H9 (cell line): ENCODE data around the gene HEXD. TPM values are rescaled to one million over a fixed set of nuclear protein-coding genes. Genes with fewer than 3 reads are reported as not detected.

ENCODE experiments used
- DNase-seq: peaks from one replicate; pipeline ENCODE4 v3.0.0-alpha.2; 2017
- H2AFZ ChIP-seq: one replicate; pipeline ENCODE4 v1.6.1; 2013; ENCODE audit warnings: mild to moderate bottlenecking, low read length, control low read depth, moderate library complexity
- H2AK5ac ChIP-seq: 2 replicates; pipeline ENCODE4 v1.6.1; 2013; ENCODE audit warnings: low read length, control low read depth, mixed read lengths; ENCODE audit not compliant: insufficient read length
- H2BK120ac ChIP-seq: one replicate; pipeline ENCODE4 v1.6.1; 2013; ENCODE audit warnings: low read depth, mild to moderate bottlenecking, low read length, control low read depth, inconsistent platforms; ENCODE audit not compliant: poor library complexity, severe bottlenecking
- H2BK12ac ChIP-seq: 2 replicates; pipeline ENCODE4 v1.6.1; 2013; ENCODE audit warnings: low read length, control low read depth, mixed read lengths, low read depth; ENCODE audit not compliant: insufficient read length
- H2BK15ac ChIP-seq: 2 replicates; pipeline ENCODE4 v1.6.1; 2013; ENCODE audit warnings: low read depth, low read length, control low read depth
- H2BK20ac ChIP-seq: one replicate; pipeline ENCODE4 v1.6.1; 2013; ENCODE audit warnings: low read depth, mild to moderate bottlenecking, low read length, control low read depth, inconsistent platforms; ENCODE audit not compliant: poor library complexity, severe bottlenecking
- H2BK5ac ChIP-seq: 2 replicates; pipeline ENCODE4 v1.6.1; 2013; ENCODE audit warnings: low read length, control low read depth, mixed read lengths; ENCODE audit not compliant: insufficient read length
- H3K14ac ChIP-seq: 2 replicates; pipeline ENCODE4 v1.6.1; 2013; ENCODE audit warnings: low read length, control low read depth; ENCODE audit not compliant: insufficient read depth
- H3K18ac ChIP-seq: 2 replicates; pipeline ENCODE4 v1.6.1; 2013; ENCODE audit warnings: low read depth, mild to moderate bottlenecking, mixed read lengths, low read length, control low read depth; ENCODE audit not compliant: insufficient read length
- H3K23ac ChIP-seq: 2 replicates; pipeline ENCODE4 v1.6.1; 2013; ENCODE audit warnings: low read length, control low read depth, mixed read lengths, low read depth; ENCODE audit not compliant: insufficient read length
- H3K23me2 ChIP-seq: 2 replicates; pipeline ENCODE4 v1.6.1; 2013; ENCODE audit warnings: low read depth, mild to moderate bottlenecking, mixed read lengths, low read length, control low read depth; ENCODE audit not compliant: insufficient read length, poor library complexity, severe bottlenecking
- H3K27ac ChIP-seq: 2 replicates; pipeline ENCODE4 v1.5.1; 2013; ENCODE audit warnings: low read length, control low read depth, mixed read lengths, low read depth; ENCODE audit not compliant: insufficient read length
- H3K27me3 ChIP-seq: 2 replicates; pipeline ENCODE4 v1.6.1; 2013; ENCODE audit warnings: low read length, control low read depth, inconsistent platforms; ENCODE audit not compliant: insufficient read depth
- H3K4ac ChIP-seq: 2 replicates; pipeline ENCODE4 v1.6.1; 2013; ENCODE audit warnings: low read depth, mild to moderate bottlenecking, control low read depth, inconsistent platforms, low read length, moderate library complexity
- H3K4me1 ChIP-seq: 2 replicates; pipeline ENCODE4 v1.6.1; 2013; ENCODE audit warnings: low read length, control low read depth, inconsistent platforms; ENCODE audit not compliant: insufficient read depth
- H3K4me2 ChIP-seq: 2 replicates; pipeline ENCODE4 v1.6.1; 2013; ENCODE audit warnings: low read length, control low read depth, mixed read lengths; ENCODE audit not compliant: insufficient read length, insufficient read depth
- H3K56ac ChIP-seq: 2 replicates; pipeline ENCODE4 v1.6.1; 2013; ENCODE audit warnings: low read depth, mild to moderate bottlenecking, mixed read lengths, low read length, control low read depth; ENCODE audit not compliant: insufficient read length
- H3K79me1 ChIP-seq: 2 replicates; pipeline ENCODE4 v1.6.1; 2013; ENCODE audit warnings: low read depth, mild to moderate bottlenecking, moderate library complexity, low read length, control low read depth, inconsistent platforms; ENCODE audit not compliant: insufficient read depth, poor library complexity, severe bottlenecking
- H3K79me2 ChIP-seq: 2 replicates; pipeline ENCODE4 v1.6.1; 2013; ENCODE audit warnings: low read length, control low read depth, inconsistent platforms; ENCODE audit not compliant: insufficient read depth
- H3K9ac ChIP-seq: 2 replicates; pipeline ENCODE4 v1.6.1; 2013; ENCODE audit warnings: low read length, control low read depth, mixed read lengths; ENCODE audit not compliant: insufficient read length; ENCODE audit errors: extremely low read depth
- H3K9me3 ChIP-seq: one replicate; pipeline ENCODE4 v1.6.1; 2013; ENCODE audit warnings: low read depth, low read length, inconsistent platforms; ENCODE audit not compliant: control insufficient read depth
- H3T11ph ChIP-seq: one replicate; pipeline ENCODE4 v1.6.1; 2013; ENCODE audit warnings: mild to moderate bottlenecking, low read length, control low read depth, inconsistent platforms
- H4K20me1 ChIP-seq: one replicate; pipeline ENCODE4 v1.6.1; 2013; ENCODE audit not compliant: control insufficient read depth, insufficient read length, insufficient read depth
- H4K5ac ChIP-seq: 2 replicates; pipeline ENCODE4 v1.6.1; 2013; ENCODE audit warnings: low read depth, mild to moderate bottlenecking, mixed read lengths, low read length, control low read depth; ENCODE audit not compliant: insufficient read length
- H4K8ac ChIP-seq: replicated peaks from 2 replicates; pipeline ENCODE4 v1.6.1; 2013; ENCODE audit warnings: low read length, control low read depth, mixed read lengths, low read depth; ENCODE audit not compliant: insufficient read length
- H4K91ac ChIP-seq: 2 replicates; pipeline ENCODE4 v1.6.1; 2013; ENCODE audit warnings: low read depth, mild to moderate bottlenecking, moderate library complexity, mixed read lengths, low read length, control low read depth; ENCODE audit not compliant: insufficient read length
- H3K27ac Mint-ChIP-seq, 3 experiments: 2 replicates in 2 of 3; 3 replicates in 1 of 3; pipeline ENCODE4 v1.8.0; 2020 to 2021; ENCODE audit warnings: mixed read lengths in 3 of 3, mild to moderate bottlenecking in 1 of 3, moderate library complexity in 1 of 3
- H3K27me3 Mint-ChIP-seq: 2 replicates; pipeline ENCODE4 v1.8.0; 2021; ENCODE audit warnings: low read depth, mild to moderate bottlenecking, moderate library complexity, mixed read lengths
- H3K36me3 Mint-ChIP-seq, 3 experiments: 2 replicates in 2 of 3; 3 replicates in 1 of 3; pipeline ENCODE4 v1.8.0; 2020 to 2021; ENCODE audit warnings: low read depth in 3 of 3, mixed read lengths in 3 of 3; ENCODE audit not compliant: insufficient read depth in 1 of 3
- H3K4me1 Mint-ChIP-seq, 2 experiments: 2 replicates each; pipeline ENCODE4 v1.8.0; 2020; ENCODE audit warnings: mixed read lengths in 2 of 2
- H3K4me3 Mint-ChIP-seq, 2 experiments: 2 replicates in 1 of 2; 3 replicates in 1 of 2; pipeline ENCODE4 v1.8.0; 2020 to 2021; ENCODE audit warnings: mild to moderate bottlenecking in 2 of 2, mixed read lengths in 2 of 2, moderate library complexity in 1 of 2
- H3K9me3 Mint-ChIP-seq, 2 experiments: 2 replicates in 1 of 2; 3 replicates in 1 of 2; pipeline ENCODE4 v1.8.0; 2020; ENCODE audit warnings: mild to moderate bottlenecking in 2 of 2, mixed read lengths in 2 of 2, moderate library complexity in 1 of 2
- WGBS: extraction: QIAGEN DNeasy Blood & Tissue Kit; methylation state at CpG from one replicate; pipeline ENCODE4 v1.1.7; 2013; ENCODE audit warnings: missing lambda C conversion rate, low lambda C conversion rate, mixed read lengths; ENCODE audit not compliant: insufficient read length; ENCODE audit errors: extremely low coverage; 5-methylcytosine and 5-hydroxymethylcytosine counted together
- total RNA-seq: library from RNA; stranded (reverse); gene quantifications from 2 replicates; pipeline ENCODE4 v1.2.1, GENCODE V29; 2021
- TF ChIP-seq, protein P1 (sequence below): fragments of 200-600 bp; sonication (generic); conservative IDR thresholded peaks from 3 replicates; pipeline ENCODE4 v1.8.0; 2021; ENCODE audit warnings: antibody characterized with exemption, mild to moderate bottlenecking

The HEXD gene
- total RNA-seq, 1 experiment from 2014 or later: 23.2 TPM

DNA sequence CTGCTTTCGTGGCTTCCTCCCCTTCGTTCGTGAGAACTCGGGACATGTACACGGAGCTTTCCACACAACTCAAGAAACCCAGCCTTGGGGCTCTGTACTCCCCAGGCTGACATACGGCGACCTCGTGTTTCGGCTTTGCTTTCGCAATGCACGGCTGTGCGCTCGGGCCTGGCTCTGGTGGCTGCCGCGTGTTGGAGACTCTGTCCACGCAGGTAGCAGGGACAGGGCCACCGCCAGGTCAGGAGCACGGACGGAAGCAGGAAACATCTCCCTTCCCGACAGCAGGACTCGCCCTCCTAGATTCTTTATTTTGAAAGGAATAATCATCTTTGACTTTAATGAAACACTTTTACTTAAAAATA, 29.2 kb upstream of the HEXD start:
- H3K27me3 Mint-ChIP-seq: peaks cover 9% of the 10 kb centered on the region
- TF ChIP-seq, protein P1, sequence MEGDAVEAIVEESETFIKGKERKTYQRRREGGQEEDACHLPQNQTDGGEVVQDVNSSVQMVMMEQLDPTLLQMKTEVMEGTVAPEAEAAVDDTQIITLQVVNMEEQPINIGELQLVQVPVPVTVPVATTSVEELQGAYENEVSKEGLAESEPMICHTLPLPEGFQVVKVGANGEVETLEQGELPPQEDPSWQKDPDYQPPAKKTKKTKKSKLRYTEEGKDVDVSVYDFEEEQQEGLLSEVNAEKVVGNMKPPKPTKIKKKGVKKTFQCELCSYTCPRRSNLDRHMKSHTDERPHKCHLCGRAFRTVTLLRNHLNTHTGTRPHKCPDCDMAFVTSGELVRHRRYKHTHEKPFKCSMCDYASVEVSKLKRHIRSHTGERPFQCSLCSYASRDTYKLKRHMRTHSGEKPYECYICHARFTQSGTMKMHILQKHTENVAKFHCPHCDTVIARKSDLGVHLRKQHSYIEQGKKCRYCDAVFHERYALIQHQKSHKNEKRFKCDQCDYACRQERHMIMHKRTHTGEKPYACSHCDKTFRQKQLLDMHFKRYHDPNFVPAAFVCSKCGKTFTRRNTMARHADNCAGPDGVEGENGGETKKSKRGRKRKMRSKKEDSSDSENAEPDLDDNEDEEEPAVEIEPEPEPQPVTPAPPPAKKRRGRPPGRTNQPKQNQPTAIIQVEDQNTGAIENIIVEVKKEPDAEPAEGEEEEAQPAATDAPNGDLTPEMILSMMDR: no peak
- Histone ChIP-seq H3K9me3 (no peaks in the 10 kb centered on the region), H3K4ac (no peak overlapping the region), H3K4me1 (no peaks in the 10 kb centered on the region), H4K5ac (no peak overlapping the region), H2BK12ac (no peak overlapping the region), H2AFZ (no peak overlapping the region), H2BK5ac (no peak overlapping the region), H3K79me1 (no peaks in the 10 kb centered on the region), H3K18ac (no peak overlapping the region), H3T11ph (no peak overlapping the region), H3K79me2 (no peaks in the 10 kb centered on the region), H4K20me1 (no peaks in the 10 kb centered on the region), H4K91ac (no peak overlapping the region), H2BK15ac (no peak overlapping the region), H3K4me2 (no peak overlapping the region), H2BK120ac (no peak overlapping the region), H2BK20ac (no peak overlapping the region), H3K9ac (no peak overlapping the region), H3K23ac (no peak overlapping the region), H3K27me3 (no peaks in the 10 kb centered on the region), H3K23me2 (no peaks in the 10 kb centered on the region), H4K8ac (no peak overlapping the region), H3K27ac (no peak overlapping the region), H3K14ac (no peak overlapping the region), H3K56ac (no peak overlapping the region), H2AK5ac (no peak overlapping the region)
- WGBS: no CpG with 5 or more reads among the region's 21 CpGs
- H3K9me3 Mint-ChIP-seq: no peaks in the 10 kb centered on the region; a peak in 1 of 5 replicates
- no peak overlapping the region for H3K4me3 Mint-ChIP-seq
- peaks cover 0 to 9% (median 7%) of the 10 kb centered on the region in 3 experiments; a peak in 4 of 7 replicates for H3K36me3 Mint-ChIP-seq
- peaks cover under 1 to 8% of the 10 kb centered on the region in 2 experiments; a peak in 3 of 4 replicates for H3K4me1 Mint-ChIP-seq
- no peak overlapping the region for H3K27ac Mint-ChIP-seq
- no peak for DNase-seq
